ENCODE measurements around the gene ENPP3. TPM values are rescaled to one million over a fixed set of nuclear protein-coding genes. Genes with fewer than 3 reads are reported as not detected.

The ENPP3 gene
- total and polyA plus RNA-seq, 10 donors = 0.23 to 1.3 (median 0.54) TPM

DNA sequence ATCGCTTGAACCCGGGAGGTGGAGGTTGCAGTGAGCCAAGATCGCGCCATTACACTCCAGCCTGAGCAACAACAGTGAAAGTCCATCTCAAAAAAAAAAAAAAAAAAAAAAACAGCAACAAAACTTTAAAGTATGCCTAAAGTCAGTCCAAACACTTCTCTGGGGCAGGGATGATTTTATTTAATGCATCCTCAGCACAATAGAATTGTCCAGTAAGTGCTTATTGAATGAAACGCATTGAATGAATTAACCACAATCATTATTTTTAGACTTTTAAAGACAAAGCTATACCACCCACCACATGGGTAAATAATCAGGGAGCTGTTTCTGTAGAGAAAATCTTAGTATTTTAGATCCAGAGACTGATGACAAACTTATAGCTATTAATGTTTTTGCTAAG, 90.4 kb downstream of the ENPP3 start:
- no peaks in the 10 kb centered on the region for H3K36me3 ChIP-seq
- intact Hi-C loops (cut with DNase I; ENCODE audit: low total_unique reads) = no loop called here
- peaks cover 0 to 4% (median 0%) of the 10 kb centered on the region in 8 donors for H3K9me3 ChIP-seq
- no peak overlapping the region for H3K27ac ChIP-seq
- H3K27me3 ChIP-seq (replicated peaks in 1 of 7) = no peaks in the 10 kb centered on the region
- H3K4me3 ChIP-seq = no peak overlapping the region
- DNase-seq = no peak
- WGBS, 5 donors = 83 to 100% (median 94%) methylated on average over 5 of the region's 5 CpGs
- no peaks in the 10 kb centered on the region for H3K4me1 ChIP-seq
- TF ChIP-seq POLR2A (IDR thresholded peaks at IDR 0.05) = no peak
- TF ChIP-seq, protein P1, sequence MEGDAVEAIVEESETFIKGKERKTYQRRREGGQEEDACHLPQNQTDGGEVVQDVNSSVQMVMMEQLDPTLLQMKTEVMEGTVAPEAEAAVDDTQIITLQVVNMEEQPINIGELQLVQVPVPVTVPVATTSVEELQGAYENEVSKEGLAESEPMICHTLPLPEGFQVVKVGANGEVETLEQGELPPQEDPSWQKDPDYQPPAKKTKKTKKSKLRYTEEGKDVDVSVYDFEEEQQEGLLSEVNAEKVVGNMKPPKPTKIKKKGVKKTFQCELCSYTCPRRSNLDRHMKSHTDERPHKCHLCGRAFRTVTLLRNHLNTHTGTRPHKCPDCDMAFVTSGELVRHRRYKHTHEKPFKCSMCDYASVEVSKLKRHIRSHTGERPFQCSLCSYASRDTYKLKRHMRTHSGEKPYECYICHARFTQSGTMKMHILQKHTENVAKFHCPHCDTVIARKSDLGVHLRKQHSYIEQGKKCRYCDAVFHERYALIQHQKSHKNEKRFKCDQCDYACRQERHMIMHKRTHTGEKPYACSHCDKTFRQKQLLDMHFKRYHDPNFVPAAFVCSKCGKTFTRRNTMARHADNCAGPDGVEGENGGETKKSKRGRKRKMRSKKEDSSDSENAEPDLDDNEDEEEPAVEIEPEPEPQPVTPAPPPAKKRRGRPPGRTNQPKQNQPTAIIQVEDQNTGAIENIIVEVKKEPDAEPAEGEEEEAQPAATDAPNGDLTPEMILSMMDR (IDR thresholded peaks at IDR 0.05 in 8 of 11, conservative IDR thresholded peaks at IDR 0.05 in 3 of 11) = no peak
- TF ChIP-seq POLR2AphosphoS5 (IDR thresholded peaks at IDR 0.05) = no peak

GRCh38 chr6:131727868-131728267, 90.8 kb downstream of the ENPP3 start:
- 81 to 91% (median 88%) methylated on average over 4 of the region's 4 CpGs for WGBS, 5 donors
- intact Hi-C loops (cut with DNase I; ENCODE audit: low total_unique reads) = no loop called here
- no peak overlapping the region for H3K4me3 ChIP-seq
- DNase-seq = no peak
- no peak for TF ChIP-seq POLR2A (IDR thresholded peaks at IDR 0.05)
- TF ChIP-seq, protein P1 (IDR thresholded peaks at IDR 0.05 in 8 of 11, conservative IDR thresholded peaks at IDR 0.05 in 3 of 11) = no peak
- TF ChIP-seq POLR2AphosphoS5 (IDR thresholded peaks at IDR 0.05) = no peak
- no peaks in the 10 kb centered on the region for H3K4me1 ChIP-seq
- H3K27ac ChIP-seq = no peak overlapping the region
- H3K27me3 ChIP-seq (replicated peaks in 1 of 7) = no peaks in the 10 kb centered on the region
- no peaks in the 10 kb centered on the region for H3K36me3 ChIP-seq
- peaks cover 0 to 4% (median 0%) of the 10 kb centered on the region in 8 donors for H3K9me3 ChIP-seq

GRCh38 chr6:131728296-131728939, 91.3 kb downstream of the ENPP3 start:
- 68 to 75% (median 71%) methylated on average over 3 of the region's 3 CpGs for WGBS, 5 donors
- Histone ChIP-seq H3K27me3 (replicated peaks in 1 of 7) (no peaks in the 10 kb centered on the region), H3K9me3 (peaks cover 0 to 4% (median 0%) of the 10 kb centered on the region in 8 donors), H3K4me3 (no peak overlapping the region), H3K27ac (no peak overlapping the region), H3K4me1 (no peaks in the 10 kb centered on the region), H3K36me3 (no peaks in the 10 kb centered on the region)
- no peak for DNase-seq
- TF ChIP-seq POLR2AphosphoS5 (IDR thresholded peaks at IDR 0.05) (no peak), POLR2A (IDR thresholded peaks at IDR 0.05) (no peak)
- TF ChIP-seq, protein P1 (IDR thresholded peaks at IDR 0.05 in 8 of 11, conservative IDR thresholded peaks at IDR 0.05 in 3 of 11) = no peak
- intact Hi-C loops (cut with DNase I; ENCODE audit: low total_unique reads) = no loop called here

DNA sequence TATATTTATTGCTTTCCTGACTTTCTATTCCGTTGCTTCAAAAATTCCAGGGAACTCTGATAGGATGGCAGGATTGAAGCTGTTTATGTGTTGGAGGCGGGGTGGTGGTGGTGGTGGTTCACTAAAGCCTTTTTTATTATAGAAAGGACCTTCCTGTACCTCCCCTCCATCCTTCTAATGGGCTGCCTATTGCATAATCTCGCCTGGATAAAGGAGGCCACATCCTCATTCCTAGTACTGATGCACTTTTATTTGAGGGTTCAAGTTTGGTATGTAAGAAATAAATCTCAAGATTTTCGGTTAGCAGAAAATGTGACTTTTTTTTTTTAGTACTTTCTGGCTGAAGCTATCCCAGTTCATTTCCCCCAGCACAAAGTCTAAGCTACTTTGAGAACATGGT, 92.4 kb downstream of the ENPP3 start:
- no peak for DNase-seq
- H3K36me3 ChIP-seq = no peaks in the 10 kb centered on the region
- intact Hi-C loops (cut with DNase I; ENCODE audit: low total_unique reads) = no loop called here
- no peak for TF ChIP-seq POLR2A (IDR thresholded peaks at IDR 0.05)
- TF ChIP-seq, protein P1 (IDR thresholded peaks at IDR 0.05 in 8 of 11, conservative IDR thresholded peaks at IDR 0.05 in 3 of 11) = no peak
- no peak for TF ChIP-seq POLR2AphosphoS5 (IDR thresholded peaks at IDR 0.05)
- H3K4me3 ChIP-seq = no peak overlapping the region
- no peaks in the 10 kb centered on the region for H3K27me3 ChIP-seq (replicated peaks in 1 of 7)
- H3K9me3 ChIP-seq = peaks cover 0 to 4% (median 0%) of the 10 kb centered on the region in 8 donors
- 68 to 84% (median 80%) methylated on average over 4 of the region's 4 CpGs for WGBS, 5 donors
- no peaks in the 10 kb centered on the region for H3K4me1 ChIP-seq
- H3K27ac ChIP-seq = no peak overlapping the region
